HepG2 (cell line): ENCODE measurements around the gene CNTN5. TPM values are rescaled to one million over a fixed set of nuclear protein-coding genes. Genes with fewer than 3 reads are reported as not detected.

ENCODE experiments used
- ATAC-seq: fragments of 200-7000 bp; cut with Tn5 transposase; 3 replicates; pipeline ENCODE4 v1.9.1; 2020; ENCODE audit warnings: mild to moderate bottlenecking, moderate library complexity
- BruUV-seq: library from RNA; stranded (reverse); fragments of 400-500 nt; replicated peaks from 2 replicates; lab custom pipeline; 2021; lab: Mats Ljungman, UMichigan
- CTCF ChIA-PET: fragments of 300-600 bp; formaldehyde crosslinking; extraction: SDS; loops from one replicate; lab custom pipeline; 2021; ENCODE audit warnings: low total read pairs, inconsistent platforms, low intra/inter-chr PET ratio; lab: Yijun Ruan, JAX
- POLR2A ChIA-PET: fragments of 350-600 bp; sonication (Branson Sonifier 250); formaldehyde crosslinking; loops from one replicate; lab custom pipeline; 2020; ENCODE audit warnings: antibody characterized with exemption, inconsistent platforms; lab: Yijun Ruan, JAX
- DNase-seq: peaks from one replicate; pipeline ENCODE4 v3.0.0-alpha.2; 2015; ENCODE audit warnings: low spot score
- FAIRE-seq: peaks from 3 replicates; lab custom pipeline; 2011; peaks lifted over from hg19 to GRCh38; lab: Jason Lieb, UNC
- H2AFZ ChIP-seq: one replicate; pipeline ENCODE4 v1.6.1; 2011; ENCODE audit warnings: low read length, inconsistent platforms
- H3K27ac ChIP-seq: fragments of 300-600 bp; 3 replicates; pipeline ENCODE4 v1.8.0; 2011; ENCODE audit warnings: mixed run types, mild to moderate bottlenecking, mixed read lengths, low read length, inconsistent platforms; ENCODE audit not compliant: insufficient read depth; ENCODE audit errors: extremely low read length
- H3K27me3 ChIP-seq, 2 experiments: fragments of 200-600 bp in 1 of 2; 2 replicates in 1 of 2; 3 replicates in 1 of 2; pipeline versions ENCODE4 v1.6.0 to v1.8.0; 2011; ENCODE audit warnings: low read length in 2 of 2, mild to moderate bottlenecking in 2 of 2, moderate library complexity in 2 of 2, inconsistent platforms in 1 of 2; ENCODE audit not compliant: insufficient read depth in 2 of 2, control insufficient read depth in 1 of 2
- H3K36me3 ChIP-seq, 2 experiments: fragments of 200-600 bp in 1 of 2; replicated peaks in 1 of 2; 2 replicates in 1 of 2; 3 replicates in 1 of 2; pipeline versions ENCODE4 v1.5.1 to v1.8.0; 2011; ENCODE audit warnings: low read length in 2 of 2, inconsistent platforms in 1 of 2; ENCODE audit not compliant: insufficient read depth in 2 of 2, control insufficient read depth in 1 of 2
- H3K4me1 ChIP-seq: 2 replicates; pipeline ENCODE4 v1.5.1; 2012; ENCODE audit warnings: low read length, inconsistent platforms; ENCODE audit not compliant: insufficient read depth
- H3K4me2 ChIP-seq: 2 replicates; pipeline ENCODE4 v1.6.0; 2011; ENCODE audit warnings: low read depth, low read length, inconsistent platforms
- H3K4me3 ChIP-seq, 3 experiments: fragments of 200-600 bp in 1 of 3; sonication (generic), shearing (Covaris generic) in 1 of 3; replicated peaks in 1 of 3; 2 replicates each; pipeline ENCODE4 v1.5.1; 2011 to 2016; ENCODE audit warnings: low read length in 3 of 3, inconsistent platforms in 2 of 3, low read depth in 2 of 3, mild to moderate bottlenecking in 2 of 3, control low read depth in 1 of 3, mixed read lengths in 1 of 3; ENCODE audit not compliant: insufficient read depth in 1 of 3
- H3K79me2 ChIP-seq: one replicate; pipeline ENCODE4 v1.6.1; 2011; ENCODE audit warnings: low read length, inconsistent platforms; ENCODE audit not compliant: insufficient read depth
- H3K9ac ChIP-seq: 2 replicates; pipeline ENCODE4 v1.6.0; 2011; ENCODE audit warnings: mild to moderate bottlenecking, low read depth, low read length, inconsistent platforms; ENCODE audit not compliant: insufficient read depth
- H3K9me3 ChIP-seq: 2 replicates; pipeline ENCODE4 v1.5.1; 2012; ENCODE audit warnings: mild to moderate bottlenecking, low read length
- H4K20me1 ChIP-seq: 2 replicates; pipeline ENCODE4 v1.6.0; 2011; ENCODE audit warnings: inconsistent platforms, mild to moderate bottlenecking, low read length, moderate library complexity; ENCODE audit not compliant: insufficient read depth
- ATF3 ChIP-seq: sonication (generic); formaldehyde crosslinking; IDR thresholded peaks from 2 replicates; pipeline ENCODE4 v1.4.0; 2020; ENCODE audit warnings: missing genetic modification reagents
- CBX5 ChIP-seq: sonication (generic); formaldehyde crosslinking; IDR thresholded peaks from 2 replicates; pipeline ENCODE4 v1.4.0; 2020; ENCODE audit warnings: missing genetic modification reagents, borderline replicate concordance
- CHCHD3 ChIP-seq: sonication (generic); formaldehyde crosslinking; IDR thresholded peaks from 2 replicates; pipeline ENCODE4 v1.8.0; 2022; ENCODE audit warnings: mild to moderate bottlenecking, missing genetic modification reagents, moderate library complexity
- CREBL2 ChIP-seq: sonication (generic); formaldehyde crosslinking; IDR thresholded peaks from 2 replicates; pipeline ENCODE4 v1.8.1; 2023; ENCODE audit warnings: missing genetic modification reagents, mild to moderate bottlenecking, borderline replicate concordance
- PHF21A ChIP-seq: sonication (generic); formaldehyde crosslinking; IDR thresholded peaks from 2 replicates; pipeline ENCODE4 v1.5.0; 2020; ENCODE audit warnings: mild to moderate bottlenecking, missing genetic modification reagents
- SAFB2 ChIP-seq: sonication (generic); formaldehyde crosslinking; IDR thresholded peaks from 2 replicates; pipeline ENCODE4 v1.5.1; 2020; ENCODE audit warnings: missing genetic modification reagents, low read depth, mild to moderate bottlenecking, borderline replicate concordance
- SMAD1 ChIP-seq: sonication (generic); formaldehyde crosslinking; IDR thresholded peaks from 2 replicates; pipeline ENCODE4 v1.4.0; 2020; ENCODE audit warnings: missing genetic modification reagents, low read depth, mild to moderate bottlenecking, borderline replicate concordance
- TERF1 ChIP-seq: sonication (generic); formaldehyde crosslinking; IDR thresholded peaks from 2 replicates; pipeline ENCODE4 v1.8.0; 2022; ENCODE audit warnings: mild to moderate bottlenecking, missing genetic modification reagents, moderate library complexity
- TFAP4 ChIP-seq: sonication (generic); IDR thresholded peaks from 2 replicates; pipeline ENCODE4 v1.6.1; 2016; ENCODE audit warnings: low read depth, borderline replicate concordance
- TRIM24 ChIP-seq: sonication (generic); formaldehyde crosslinking; IDR thresholded peaks from 2 replicates; pipeline ENCODE4 v1.8.0; 2022; ENCODE audit warnings: mild to moderate bottlenecking, missing genetic modification reagents
- ZBED4 ChIP-seq: sonication (generic); formaldehyde crosslinking; IDR thresholded peaks from 2 replicates; pipeline ENCODE4 v1.4.0; 2020; ENCODE audit warnings: missing genetic modification reagents, borderline replicate concordance
- ZFP62 ChIP-seq: sonication (generic); formaldehyde crosslinking; IDR thresholded peaks from 2 replicates; pipeline ENCODE4 v1.4.0; 2020; ENCODE audit warnings: missing genetic modification reagents
- ZNF275 ChIP-seq: sonication (generic); formaldehyde crosslinking; IDR thresholded peaks from 2 replicates; pipeline ENCODE4 v1.8.0; 2022; ENCODE audit warnings: missing genetic modification reagents, mild to moderate bottlenecking, inconsistent platforms, borderline replicate concordance
- WGBS: methylation state at CpG from one replicate; pipeline ENCODE4 v1.1.6; 2017; ENCODE audit warnings: low lambda C conversion rate; 5-methylcytosine and 5-hydroxymethylcytosine counted together
- in situ Hi-C: cut with HindIII; loops from 2 replicates; pipeline ENCODE4 v1.10.0; 2017; ENCODE audit warnings: low pct_unique_long_range_greater_than_20kb; ENCODE audit not compliant: extremely low pct_ligation_motif_present
- intact Hi-C: fragments of 100-400 bp; cut with micrococcal nuclease; formaldehyde crosslinking; loops from one replicate; pipeline ENCODE4 v1.10.0; 2022; ENCODE audit not compliant: unreplicated experiment
- polyA plus RNA-seq, 8 experiments: library from polyadenylated mRNA; depleted of rRNA in 3 of 8; stranded (reverse) in 7 of 8; unstranded in 1 of 8; fragments of >200 nt; fragmentation: Illumina TruSeq in 4 of 8; extraction: Trizol in 4 of 8; gene quantifications; 2 replicates each; pipeline versions ENCODE4 v1.2.1 to v1.2.3, GENCODE V29; 2011 to 2016; ENCODE audit warnings: low read depth in 4 of 8, missing spikeins in 1 of 8, mixed read lengths in 1 of 8; ENCODE audit not compliant: insufficient read depth in 1 of 8
- total RNA-seq, 5 experiments: library from RNA; depleted of rRNA; stranded (reverse); fragments of >200 nt; fragmentation: Illumina TruSeq; extraction: Trizol; gene quantifications; 2 replicates each; pipeline ENCODE4 v1.2.3, GENCODE V29; 2016; ENCODE audit warnings: low read depth in 1 of 5

Gene CNTN5
- total and polyA plus RNA-seq, 2 of the 13 experiments (the other 11 are each of a cell fraction or from before 2014, with no cell fraction given): not detected

- no peaks in the 10 kb centered on the region for H3K79me2 ChIP-seq
- DNase-seq (no peak), FAIRE-seq (no peak), ATAC-seq (no peak)
- H4K20me1 ChIP-seq: no peaks in the 10 kb centered on the region
- POLR2A ChIA-PET: no interaction called here
- H3K9ac ChIP-seq: no peak overlapping the region
- peaks cover 28% of the 10 kb centered on the region for H3K9me3 ChIP-seq
- CTCF ChIA-PET: no interaction called here
- H2AFZ ChIP-seq: no peak overlapping the region
- no peak overlapping the region for H3K27ac ChIP-seq
- H3K4me1 ChIP-seq: no peaks in the 10 kb centered on the region
- no TSS peak for BruUV-seq
- in situ Hi-C loops: no loop called here
- H3K4me3 ChIP-seq: no peak overlapping the region
- H3K36me3 ChIP-seq: no peaks in the 10 kb centered on the region
- intact Hi-C loops: no loop called here
- H3K4me2 ChIP-seq: no peak overlapping the region
- no peaks in the 10 kb centered on the region for H3K27me3 ChIP-seq
- WGBS: 0% methylated on average over 2 of the region's 2 CpGs
- TF ChIP-seq CREBL2 (CRISPR knock-in tag) (no peak), ATF3 (CRISPR knock-in tag) (no peak), SAFB2 (CRISPR knock-in tag) (no peak), TFAP4 (no peak), CBX5 (CRISPR knock-in tag) (no peak), ZBED4 (CRISPR knock-in tag) (no peak), ZFP62 (no peak), TERF1 (CRISPR knock-in tag) (no peak), CHCHD3 (CRISPR knock-in tag) (no peak), ZNF275 (CRISPR knock-in tag) (no peak), TRIM24 (CRISPR knock-in tag) (no peak), PHF21A (CRISPR knock-in tag) (no peak), SMAD1 (CRISPR knock-in tag) (no peak)
Observed at GRCh38 chr11:98979205-98979604, 41.5 kb upstream of the CNTN5 start.
